A673 (cell line): ENCODE measurements around the gene NKX6-2. TPM values are rescaled to one million over a fixed set of nuclear protein-coding genes. Genes with fewer than 3 reads are reported as not detected.
"Not testable (repeated sequence)": the region's sequence is repeated elsewhere in the genome, so short reads cannot be mapped to it uniquely, and the experiment has no call there.

ENCODE experiments used
- BruUV-seq: library from RNA; stranded (reverse); fragments of 400-500 nt; replicated peaks from 2 replicates; lab custom pipeline; 2021; lab: Mats Ljungman, UMichigan
- CTCF ChIA-PET: fragments of 300-600 bp; sonication (Branson Sonifier 250); formaldehyde crosslinking; loops from one replicate; lab custom pipeline; 2022; ENCODE audit warnings: antibody characterized with exemption; lab: Charles Lee
- POLR2A ChIA-PET: fragments of 300-600 bp; sonication (Branson Sonifier 250); formaldehyde crosslinking; loops from one replicate; lab custom pipeline; 2022; ENCODE audit warnings: antibody characterized with exemption; ENCODE audit not compliant: low non-redundant PET; lab: Charles Lee
- DNase-seq: peaks from one replicate; pipeline ENCODE4 v3.0.0-alpha.2; 2015; ENCODE audit warnings: low spot score
- H3K27ac ChIP-seq: fragments of 200-600 bp; sonication (generic); 2 replicates; pipeline ENCODE4 v1.5.1; 2016; ENCODE audit warnings: mixed run types, low read depth, mild to moderate bottlenecking, mixed read lengths, antibody characterized with exemption, low read length; ENCODE audit not compliant: poor library complexity, severe bottlenecking
- H3K27me3 ChIP-seq: fragments of 200-600 bp; sonication (generic); replicated peaks from 2 replicates; pipeline ENCODE4 v1.6.1; 2017; ENCODE audit warnings: mixed run types, low read depth, mild to moderate bottlenecking, mixed read lengths, antibody characterized with exemption, low read length; ENCODE audit not compliant: insufficient read depth, poor library complexity
- H3K36me3 ChIP-seq: fragments of 200-600 bp; sonication (generic); 2 replicates; pipeline ENCODE4 v1.6.1; 2016; ENCODE audit warnings: mixed run types, mild to moderate bottlenecking, mixed read lengths, antibody characterized with exemption, low read length; ENCODE audit not compliant: insufficient read depth, poor library complexity, severe bottlenecking
- H3K4me1 ChIP-seq: fragments of 200-600 bp; sonication (generic); 2 replicates; pipeline ENCODE4 v1.6.1; 2017; ENCODE audit warnings: mixed run types, mild to moderate bottlenecking, mixed read lengths, antibody characterized with exemption, low read length; ENCODE audit not compliant: insufficient read depth, poor library complexity, severe bottlenecking
- H3K4me3 ChIP-seq: fragments of 200-600 bp; sonication (generic); 2 replicates; pipeline ENCODE4 v1.5.1; 2016; ENCODE audit warnings: low read depth, mixed run types, mild to moderate bottlenecking, mixed read lengths, low read length; ENCODE audit not compliant: poor library complexity, severe bottlenecking
- H3K9me3 ChIP-seq: fragments of 200-600 bp; sonication (generic); 2 replicates; pipeline ENCODE4 v1.6.1; 2016; ENCODE audit warnings: mixed run types, low read depth, mild to moderate bottlenecking, mixed read lengths, antibody characterized with exemption, low read length; ENCODE audit not compliant: poor library complexity, severe bottlenecking
- EZH2 ChIP-seq: fragments of 200-600 bp; sonication (generic); IDR thresholded peaks from 2 replicates; pipeline ENCODE4 v1.6.1; 2017; ENCODE audit warnings: borderline replicate concordance, low read depth, mild to moderate bottlenecking, mixed read lengths, antibody characterized with exemption, low read length; ENCODE audit not compliant: poor library complexity, severe bottlenecking
- intact Hi-C: fragments of 100-400 bp; cut with micrococcal nuclease; formaldehyde crosslinking; loops from one replicate; pipeline ENCODE4 v1.10.0; 2022; ENCODE audit not compliant: unreplicated experiment
- total RNA-seq: library from RNA; stranded (reverse); gene quantifications from 2 replicates; pipeline ENCODE4 v1.2.3, GENCODE V29; 2021
- TF ChIP-seq, protein P1 (sequence below): fragments of 300-800, 200-600 bp; sonication (generic); conservative IDR thresholded peaks from 2 replicates; pipeline ENCODE4 v1.5.1; 2017; ENCODE audit warnings: low read depth, mild to moderate bottlenecking, antibody characterized with exemption, low read length, moderate library complexity, mixed read lengths

Gene NKX6-2
- total RNA-seq, 1 experiment from 2014 or later: not detected

DNA sequence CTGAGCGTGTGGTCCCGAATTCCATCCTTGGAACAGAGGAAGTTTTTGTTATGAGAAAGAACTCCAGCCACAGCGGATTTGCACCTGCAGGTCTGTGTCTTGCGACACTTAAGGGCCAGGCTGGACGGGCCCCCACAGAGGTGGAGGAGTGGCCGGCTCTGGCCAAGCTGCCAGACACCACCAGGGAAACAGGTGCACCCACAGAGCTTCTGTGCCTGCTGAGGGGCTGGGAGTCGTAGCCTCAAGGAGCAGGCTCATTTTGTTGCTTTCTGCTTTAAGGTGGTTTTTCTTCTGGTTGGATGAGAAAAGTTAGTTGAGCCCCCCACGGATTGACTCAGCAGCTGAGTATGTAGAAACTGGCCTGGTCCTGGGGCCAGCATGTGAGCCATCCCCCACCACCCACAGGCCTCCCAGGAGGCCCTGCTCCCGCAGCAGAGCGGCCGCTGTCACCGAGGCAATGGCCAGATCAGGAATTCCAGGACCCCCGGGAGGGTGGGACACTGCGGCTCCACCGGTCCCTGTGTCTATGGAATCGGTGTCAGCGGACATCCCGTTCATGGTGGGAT lies 41.9 kb downstream of the NKX6-2 start:
- Histone ChIP-seq H3K4me3 (no peak overlapping the region), H3K9me3 (no peaks in the 10 kb centered on the region), H3K4me1 (no peaks in the 10 kb centered on the region), H3K27me3 (no peaks in the 10 kb centered on the region), H3K27ac (no peak overlapping the region), H3K36me3 (no peaks in the 10 kb centered on the region)
- BruUV-seq: no TSS peak
- intact Hi-C loops: no loop called here
- POLR2A ChIA-PET: no interaction called here
- TF ChIP-seq, protein P1, sequence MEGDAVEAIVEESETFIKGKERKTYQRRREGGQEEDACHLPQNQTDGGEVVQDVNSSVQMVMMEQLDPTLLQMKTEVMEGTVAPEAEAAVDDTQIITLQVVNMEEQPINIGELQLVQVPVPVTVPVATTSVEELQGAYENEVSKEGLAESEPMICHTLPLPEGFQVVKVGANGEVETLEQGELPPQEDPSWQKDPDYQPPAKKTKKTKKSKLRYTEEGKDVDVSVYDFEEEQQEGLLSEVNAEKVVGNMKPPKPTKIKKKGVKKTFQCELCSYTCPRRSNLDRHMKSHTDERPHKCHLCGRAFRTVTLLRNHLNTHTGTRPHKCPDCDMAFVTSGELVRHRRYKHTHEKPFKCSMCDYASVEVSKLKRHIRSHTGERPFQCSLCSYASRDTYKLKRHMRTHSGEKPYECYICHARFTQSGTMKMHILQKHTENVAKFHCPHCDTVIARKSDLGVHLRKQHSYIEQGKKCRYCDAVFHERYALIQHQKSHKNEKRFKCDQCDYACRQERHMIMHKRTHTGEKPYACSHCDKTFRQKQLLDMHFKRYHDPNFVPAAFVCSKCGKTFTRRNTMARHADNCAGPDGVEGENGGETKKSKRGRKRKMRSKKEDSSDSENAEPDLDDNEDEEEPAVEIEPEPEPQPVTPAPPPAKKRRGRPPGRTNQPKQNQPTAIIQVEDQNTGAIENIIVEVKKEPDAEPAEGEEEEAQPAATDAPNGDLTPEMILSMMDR: no peak
- no peak for TF ChIP-seq EZH2
- CTCF ChIA-PET: no interaction called here
- no peak for DNase-seq

DNA sequence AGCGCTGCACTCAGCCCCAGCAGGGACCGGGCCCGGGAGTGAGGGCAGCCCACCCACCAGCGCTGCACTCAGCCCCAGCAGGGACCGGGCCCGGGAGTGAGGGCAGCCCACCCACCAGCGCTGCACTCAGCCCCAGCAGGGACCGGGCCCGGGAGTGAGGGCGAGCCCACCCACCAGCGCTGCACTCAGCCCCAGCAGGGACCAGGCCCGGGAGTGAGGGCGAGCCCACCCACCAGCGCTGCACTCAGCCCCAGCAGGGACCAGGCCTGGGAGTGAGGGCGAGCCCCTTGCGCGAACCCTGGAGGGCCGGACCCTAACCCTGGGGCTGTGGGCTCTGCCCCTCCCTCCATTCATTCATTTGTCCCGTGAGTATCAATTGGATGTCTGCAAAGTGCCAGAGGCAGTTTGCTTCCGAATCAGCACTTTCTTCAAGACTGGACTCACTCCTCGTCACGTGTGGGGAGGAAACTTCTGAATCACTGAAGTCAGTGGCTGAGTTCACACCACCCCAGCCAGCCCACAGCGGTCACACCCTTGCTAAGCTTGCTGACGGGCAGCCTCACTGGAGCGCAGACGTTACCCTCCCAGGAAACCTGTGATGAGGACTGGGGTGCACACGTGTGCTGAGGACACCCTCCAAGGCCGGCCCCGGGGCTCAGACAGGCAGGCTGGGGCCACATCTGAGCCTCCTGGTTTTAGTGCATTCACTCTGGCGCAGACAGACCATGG lies 42.6 kb downstream of the NKX6-2 start:
- H3K27me3 ChIP-seq, intact Hi-C loops, CTCF ChIA-PET, H3K9me3 ChIP-seq, H3K4me3 ChIP-seq, POLR2A ChIA-PET, BruUV-seq, H3K36me3 ChIP-seq, DNase-seq, H3K4me1 ChIP-seq, H3K27ac ChIP-seq: not testable (repeated sequence)

DNA sequence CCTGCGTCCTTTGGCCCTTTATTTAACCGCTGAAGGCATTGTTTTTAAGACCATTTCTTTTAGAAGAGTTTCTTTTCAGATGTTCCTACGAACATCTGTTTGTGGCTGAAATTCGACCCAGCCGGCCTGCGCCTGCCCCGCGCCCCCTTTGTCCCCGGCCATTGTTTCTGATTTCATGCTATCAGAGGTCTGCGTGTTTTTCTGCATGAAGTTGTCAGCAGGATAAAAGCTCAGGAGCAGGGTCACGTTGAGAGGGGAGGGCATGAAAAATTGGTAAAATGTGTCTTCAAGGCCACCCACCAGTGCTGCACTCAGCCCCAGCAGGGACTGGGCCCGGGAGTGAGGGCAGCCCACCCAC lies 43.1 kb downstream of the NKX6-2 start:
- TF ChIP-seq, protein P1: no peak
- no peak for TF ChIP-seq EZH2
- Histone ChIP-seq H3K27ac (no peak overlapping the region), H3K27me3 (no peaks in the 10 kb centered on the region), H3K36me3 (no peaks in the 10 kb centered on the region), H3K4me1 (no peaks in the 10 kb centered on the region), H3K4me3 (no peak overlapping the region), H3K9me3 (no peaks in the 10 kb centered on the region)
- no TSS peak for BruUV-seq
- POLR2A ChIA-PET: no interaction called here
- intact Hi-C loops: no loop called here
- DNase-seq: no peak
- CTCF ChIA-PET: no interaction called here
